GM18499 (cell line): Measurements from ENCODE around the gene SCN1B.
"Not testable (repeated sequence)": the region's sequence is repeated elsewhere in the genome, so short reads cannot be mapped to it uniquely, and the experiment has no call there.

Source experiments
- ATAC-seq: cut with Tn5 transposase; IDR thresholded peaks from one replicate; pipeline ENCODE4 v1.9.1; 2021; ENCODE audit warnings: moderate number of reproducible peaks; ENCODE audit not compliant: insufficient read depth, unreplicated experiment

The SCN1B gene

GRCh38 chr19:35051268-35051667, 21.0 kb downstream of the SCN1B start:
- ATAC-seq: not testable (repeated sequence)

- no peak for ATAC-seq
Observed at GRCh38 chr19:35051796-35052195, 21.5 kb downstream of the SCN1B start.

GRCh38 chr19:35052599-35053190, 22.4 kb downstream of the SCN1B start:
- no peak for ATAC-seq

- ATAC-seq: no peak
Observed at GRCh38 chr19:35053667-35054293, 23.5 kb downstream of the SCN1B start.

GRCh38 chr19:35054626-35055025, 24.4 kb downstream of the SCN1B start:
- ATAC-seq: no peak

GRCh38 chr19:35055715-35056179, 25.5 kb downstream of the SCN1B start:
- ATAC-seq: no peak

- no peak for ATAC-seq
Observed at GRCh38 chr19:35056513-35057063, 26.3 kb downstream of the SCN1B start.

- no peak for ATAC-seq
Observed at GRCh38 chr19:35058370-35058769, 28.1 kb downstream of the SCN1B start.

- no peak for ATAC-seq
Observed at GRCh38 chr19:35059006-35059798, 28.9 kb downstream of the SCN1B start.

- ATAC-seq: no peak
Observed at GRCh38 chr19:35059799-35060091, 29.5 kb downstream of the SCN1B start.

GRCh38 chr19:35060160-35060855, 30.0 kb downstream of the SCN1B start:
- no peak for ATAC-seq

GRCh38 chr19:35061583-35062373, 31.5 kb downstream of the SCN1B start:
- no peak for ATAC-seq

GRCh38 chr19:35062942-35063341, 32.7 kb downstream of the SCN1B start:
- ATAC-seq: no peak

- ATAC-seq: no peak
Observed at GRCh38 chr19:35063940-35064818, 33.9 kb downstream of the SCN1B start.

- no peak for ATAC-seq
Observed at GRCh38 chr19:35065574-35065973, 35.3 kb downstream of the SCN1B start.

- no peak for ATAC-seq
Observed at GRCh38 chr19:35066121-35066520, 35.9 kb downstream of the SCN1B start.

GRCh38 chr19:35066691-35067563, 36.7 kb downstream of the SCN1B start:
- ATAC-seq: no peak
